Retinal pigment epithelial cell (primary cell): ENCODE data around the gene UPF1.

Source experiments
- DNase-seq: peaks from one replicate; pipeline ENCODE4 v3.0.0-alpha.2; 2010; ENCODE audit warnings: low read depth
- H3K4me3 ChIP-seq: 2 replicates; pipeline ENCODE4 v1.5.1; 2011; ENCODE audit warnings: mild to moderate bottlenecking, low read length, control low read depth, moderate library complexity
- TF ChIP-seq, protein P1 (sequence below): conservative IDR thresholded peaks from 2 replicates; pipeline ENCODE4 v1.5.1; 2011; ENCODE audit warnings: low read depth, low read length, control low read depth, inconsistent platforms

UPF1 gene

DNA sequence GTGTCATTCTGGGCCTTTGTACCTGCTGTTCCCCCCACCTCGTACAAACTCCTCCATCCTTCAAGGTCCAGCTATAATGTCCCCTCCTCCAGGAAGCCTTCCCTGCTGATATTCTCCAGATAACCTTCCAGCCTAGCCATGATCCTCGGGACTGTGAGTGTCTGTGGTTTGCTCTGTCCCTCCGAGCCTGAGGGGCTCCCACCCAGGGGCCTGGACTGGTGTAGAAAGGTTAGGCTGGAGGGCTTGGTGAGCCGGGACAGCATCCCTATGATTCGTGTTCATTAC is 37.8 kb upstream of the UPF1 start:
- DNase-seq: no peak
- no peak overlapping the region for H3K4me3 ChIP-seq
- TF ChIP-seq, protein P1, sequence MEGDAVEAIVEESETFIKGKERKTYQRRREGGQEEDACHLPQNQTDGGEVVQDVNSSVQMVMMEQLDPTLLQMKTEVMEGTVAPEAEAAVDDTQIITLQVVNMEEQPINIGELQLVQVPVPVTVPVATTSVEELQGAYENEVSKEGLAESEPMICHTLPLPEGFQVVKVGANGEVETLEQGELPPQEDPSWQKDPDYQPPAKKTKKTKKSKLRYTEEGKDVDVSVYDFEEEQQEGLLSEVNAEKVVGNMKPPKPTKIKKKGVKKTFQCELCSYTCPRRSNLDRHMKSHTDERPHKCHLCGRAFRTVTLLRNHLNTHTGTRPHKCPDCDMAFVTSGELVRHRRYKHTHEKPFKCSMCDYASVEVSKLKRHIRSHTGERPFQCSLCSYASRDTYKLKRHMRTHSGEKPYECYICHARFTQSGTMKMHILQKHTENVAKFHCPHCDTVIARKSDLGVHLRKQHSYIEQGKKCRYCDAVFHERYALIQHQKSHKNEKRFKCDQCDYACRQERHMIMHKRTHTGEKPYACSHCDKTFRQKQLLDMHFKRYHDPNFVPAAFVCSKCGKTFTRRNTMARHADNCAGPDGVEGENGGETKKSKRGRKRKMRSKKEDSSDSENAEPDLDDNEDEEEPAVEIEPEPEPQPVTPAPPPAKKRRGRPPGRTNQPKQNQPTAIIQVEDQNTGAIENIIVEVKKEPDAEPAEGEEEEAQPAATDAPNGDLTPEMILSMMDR: no peak

DNA sequence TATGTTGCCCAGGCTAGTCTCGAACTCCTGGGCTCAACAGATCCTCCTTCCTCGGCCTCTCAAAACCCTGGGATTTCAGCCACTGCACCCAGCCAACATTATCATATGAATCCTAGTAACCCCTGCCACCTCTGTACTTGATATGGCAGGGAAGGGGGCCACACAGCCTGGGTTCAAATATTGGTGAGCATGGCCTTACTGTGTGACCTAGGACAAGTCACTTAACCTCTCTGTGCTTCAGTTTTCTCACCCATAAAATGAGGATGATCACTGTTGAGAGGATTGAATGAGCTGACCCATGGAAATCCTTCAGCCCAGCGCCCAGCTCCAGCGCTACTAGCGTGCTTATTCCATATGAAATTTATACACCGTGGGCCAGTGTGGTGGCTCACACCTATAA is 37.1 kb upstream of the UPF1 start:
- H3K4me3 ChIP-seq: no peak overlapping the region
- TF ChIP-seq, protein P1: no peak
- DNase-seq: no peak

DNA sequence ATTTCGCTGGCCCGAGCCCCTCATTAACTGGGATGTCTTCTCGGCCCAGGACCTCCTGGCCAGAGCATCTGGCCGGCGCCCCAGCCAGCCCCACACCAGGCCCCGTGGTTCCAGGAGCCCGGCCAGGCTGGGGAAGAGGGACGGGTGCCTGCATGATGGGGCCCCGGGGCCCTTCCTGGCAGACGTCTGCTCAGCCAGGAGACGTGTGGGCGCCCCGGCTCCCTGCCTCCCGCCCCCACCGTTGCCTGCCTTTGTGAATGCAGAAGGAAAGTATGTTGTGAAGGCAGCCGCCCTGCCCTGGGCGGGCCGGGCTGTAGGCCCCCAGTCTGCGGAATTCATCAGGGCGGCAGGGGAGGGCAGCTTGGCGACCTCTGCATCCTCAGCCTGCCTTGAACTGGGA is 36.2 kb upstream of the UPF1 start:
- DNase-seq: no peak
- TF ChIP-seq, protein P1: no peak

DNA sequence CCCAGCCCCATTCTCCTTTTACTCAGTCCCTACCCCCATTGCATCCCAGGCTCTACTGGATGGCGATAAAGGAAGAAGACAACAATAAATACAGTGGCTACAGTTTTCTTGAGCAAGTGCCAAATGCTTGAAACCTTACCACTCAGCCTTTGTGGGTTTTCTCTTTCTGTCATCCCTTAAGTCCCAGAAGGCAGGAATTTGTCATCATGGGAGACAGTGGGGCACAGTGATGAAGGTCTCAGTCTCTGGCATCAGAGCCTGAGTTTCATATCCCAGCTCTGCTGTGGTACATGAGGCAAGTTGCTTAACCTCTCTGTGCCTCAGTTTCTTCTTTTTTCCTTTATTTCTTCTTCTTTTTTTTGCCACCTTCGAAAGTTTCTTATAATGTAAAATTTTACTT is 35.5 kb upstream of the UPF1 start:
- TF ChIP-seq, protein P1: no peak
- DNase-seq: no peak
- H3K4me3 ChIP-seq: no peak overlapping the region

More for the DNA sequence above, 36.2 kb upstream of the UPF1 start:
- H3K4me3 ChIP-seq: no peak overlapping the region

DNA sequence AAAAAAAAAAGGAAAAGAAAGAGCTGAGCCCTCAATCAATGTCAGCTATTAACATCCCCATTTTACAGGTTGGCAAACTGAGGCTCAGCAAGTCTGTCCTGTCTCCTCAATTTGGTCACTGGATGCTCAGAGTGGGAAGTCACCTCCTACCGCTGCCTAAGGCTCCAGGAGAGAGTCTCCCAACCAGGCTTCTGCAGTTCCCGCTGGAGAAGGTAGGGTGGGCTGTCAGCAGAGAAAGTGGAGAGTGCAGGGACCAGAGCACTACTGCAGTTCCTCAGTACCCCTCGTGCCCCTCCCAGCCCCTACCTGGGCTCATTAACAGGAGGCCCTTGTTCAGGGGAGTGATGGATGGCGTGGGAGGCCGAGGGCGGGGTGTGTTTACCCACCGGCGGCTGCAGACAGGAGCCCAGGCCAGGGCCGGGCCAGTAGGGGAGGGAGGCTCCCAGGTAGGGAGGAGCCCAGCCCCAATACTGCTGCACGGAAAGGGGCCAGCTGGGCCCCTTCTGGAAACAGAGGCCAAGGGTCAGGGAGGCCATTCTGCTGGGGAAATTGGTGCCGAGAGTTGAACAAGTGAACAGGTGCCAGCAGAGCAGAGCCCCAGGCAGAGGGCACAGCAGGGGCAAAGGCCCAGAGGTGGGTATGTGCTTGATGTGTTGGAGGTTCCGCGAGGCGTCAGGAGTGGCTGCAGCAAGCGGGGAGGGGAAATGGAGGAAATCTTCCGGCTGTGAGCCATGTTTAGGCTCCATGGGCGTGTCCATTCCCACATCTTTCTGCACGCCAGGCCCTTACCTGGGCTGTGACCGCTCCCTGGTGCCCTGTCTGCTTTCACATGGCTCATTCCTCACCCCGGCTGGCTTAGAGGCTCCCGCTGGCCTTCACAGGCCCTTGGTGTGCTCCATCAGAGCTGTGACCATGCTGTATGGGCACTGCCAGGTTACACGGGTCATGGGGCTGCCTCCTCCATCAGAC is 33.1 kb upstream of the UPF1 start:
- TF ChIP-seq, protein P1: peak; percentile 15
- no peak overlapping the region for H3K4me3 ChIP-seq
- DNase-seq: no peak

DNA sequence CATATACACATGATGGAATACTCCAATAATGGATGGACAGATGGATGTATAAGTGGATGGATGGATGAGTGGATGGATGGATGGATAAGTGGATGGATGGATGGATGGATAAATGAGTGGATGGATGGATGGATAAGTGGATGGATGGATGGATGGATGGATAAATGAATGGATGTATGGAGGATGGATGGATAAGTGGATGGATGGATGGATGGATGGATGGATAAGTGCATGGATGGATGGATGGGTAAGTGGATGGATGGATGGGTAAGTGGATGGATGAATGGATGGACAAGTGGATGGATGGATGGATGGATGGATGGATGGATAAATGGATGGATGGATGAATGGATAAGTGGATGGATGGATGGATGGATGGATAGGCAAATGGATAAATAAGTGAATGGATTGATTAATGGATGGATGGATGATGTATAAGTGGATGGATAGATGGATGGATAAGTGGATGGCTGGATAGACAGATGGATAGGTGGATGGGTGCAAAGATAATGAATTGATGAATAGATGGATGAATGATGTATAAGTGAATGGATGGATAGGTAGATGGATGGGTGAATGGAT is 32.3 kb upstream of the UPF1 start:
- TF ChIP-seq, protein P1: no peak
- no peak overlapping the region for H3K4me3 ChIP-seq
- no peak for DNase-seq

DNA sequence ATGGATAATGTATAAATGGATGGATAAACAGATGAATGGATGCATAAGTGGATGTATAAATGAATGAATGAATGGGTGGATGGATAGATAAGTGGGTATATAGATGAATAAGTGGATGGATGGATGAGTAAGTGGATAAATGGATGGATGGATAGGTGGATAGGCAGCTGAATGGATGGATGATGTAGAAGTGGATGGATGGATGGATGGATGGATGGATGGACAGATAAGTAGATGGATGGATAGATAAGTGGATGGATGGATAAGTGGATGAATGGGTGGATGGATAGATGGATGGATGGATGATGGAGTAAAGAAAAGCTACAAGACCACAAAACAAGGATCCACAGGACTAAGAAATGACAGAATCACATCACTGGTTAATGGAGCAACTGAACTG is 31.7 kb upstream of the UPF1 start:
- H3K4me3 ChIP-seq: no peak overlapping the region
- TF ChIP-seq, protein P1: no peak
- no peak for DNase-seq
